ENCODE results near the gene MAP9. TPM values are rescaled to one million over a fixed set of nuclear protein-coding genes. Genes with fewer than 3 reads are reported as not detected.

MAP9 gene
- total and polyA plus RNA-seq, 2 of the 4 experiments (the other 2 are of a cell fraction): 4.0 to 6.6 TPM

DNA sequence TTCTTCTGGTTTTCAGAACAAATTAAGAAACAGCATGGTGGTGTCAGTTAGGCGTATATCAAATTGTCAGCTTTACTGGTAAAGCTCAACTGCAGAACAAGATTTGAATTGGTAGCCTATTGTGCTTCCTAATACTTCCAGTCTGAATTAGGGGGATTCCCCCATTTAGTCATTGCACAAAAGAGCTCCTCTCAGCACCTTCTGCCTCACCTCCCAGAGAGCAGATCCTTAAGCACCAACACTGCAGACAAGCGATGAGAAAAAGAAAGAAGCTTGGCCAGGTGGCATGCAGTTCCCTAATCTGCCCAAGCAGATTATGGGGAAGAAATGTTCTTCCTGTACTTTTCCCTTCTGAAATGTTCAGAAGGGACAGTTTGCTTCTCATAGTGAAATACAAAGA, 9.2 kb downstream of the MAP9 start:
- Histone ChIP-seq H4K8ac (ENCODE audit: low read depth in 2 of 2, low read length in 2 of 2) (no peak overlapping the region), H4K5ac (ENCODE audit: low read depth, low read length) (no peak overlapping the region), H3K9me3 (ENCODE audit: control insufficient read depth, insufficient read depth, low read length) (no peaks in the 10 kb centered on the region), H4K20me1 (ENCODE audit: insufficient read depth, low read length) (no peaks in the 10 kb centered on the region), H3K79me1 (ENCODE audit: low read depth in 1 of 2, low read length in 2 of 2) (no peaks in the 10 kb centered on the region), H3K27ac (ENCODE audit: insufficient read depth, low read length) (no peak overlapping the region), H2BK120ac (ENCODE audit: low read depth, low read length) (no peak overlapping the region), H2AFZ (replicated peaks; ENCODE audit: low read length, poor library complexity) (no peak overlapping the region), H3K14ac (replicated peaks; ENCODE audit: low read depth, low read length) (no peak overlapping the region), H3K9me1 (ENCODE audit: insufficient read depth, low read length) (no peaks in the 10 kb centered on the region), H3K23ac (ENCODE audit: low read depth, low read length) (no peak overlapping the region), H3K9ac (ENCODE audit: low read depth, low read length) (no peak overlapping the region), H2AK9ac (replicated peaks; ENCODE audit: low read depth, low read length, poor library complexity) (no peak overlapping the region), H4K91ac (ENCODE audit: insufficient read depth, low read depth, low read length) (no peak overlapping the region), H2BK15ac (ENCODE audit: low read depth, low read length) (no peak overlapping the region), H2AK5ac (ENCODE audit: low read depth, low read length) (no peak overlapping the region), H3K27me3 (ENCODE audit: control insufficient read depth, insufficient read depth, low read length) (no peaks in the 10 kb centered on the region), H3K4me2 (ENCODE audit: low read depth, low read length) (no peak overlapping the region), H3K56ac (ENCODE audit: extremely low read depth, insufficient read depth, low read length) (no peak overlapping the region), H3K4me3 (ENCODE audit: insufficient read depth, low read depth, low read length) (no peak overlapping the region), H3K4ac (ENCODE audit: low read depth, low read length) (no peak overlapping the region), H2BK20ac (ENCODE audit: low read depth, low read length) (no peak overlapping the region), H2BK5ac (ENCODE audit: low read depth, low read length, poor library complexity, severe bottlenecking) (no peak overlapping the region), H3K18ac (ENCODE audit: low read depth, low read length) (no peak overlapping the region), H3K4me1 (ENCODE audit: control insufficient read depth, insufficient read depth, low read length) (no peaks in the 10 kb centered on the region), H3K36me3 (ENCODE audit: control insufficient read depth, insufficient read depth, low read length) (peaks cover 3% of the 10 kb centered on the region)
- CTCF ChIA-PET: no interaction called here
- TF ChIP-seq NFE2L2 (IDR thresholded peaks at IDR 0.05; ENCODE audit: low read depth, low read length) (no peak), FOS (IDR thresholded peaks at IDR 0.05; ENCODE audit: low read depth, low read length) (no peak), RAD21 (IDR thresholded peaks at IDR 0.05; ENCODE audit: low read length) (no peak), SMC3 (IDR thresholded peaks at IDR 0.05; ENCODE audit: low read depth, low read length) (no peak), RCOR1 (IDR thresholded peaks at IDR 0.05; ENCODE audit: insufficient replicate concordance, low read length) (no peak), USF2 (IDR thresholded peaks at IDR 0.05; ENCODE audit: low read depth, low read length) (no peak), MAZ (IDR thresholded peaks at IDR 0.05; ENCODE audit: borderline replicate concordance, low read depth, low read length) (no peak), BHLHE40 (IDR thresholded peaks at IDR 0.05; ENCODE audit: low read depth, low read length) (no peak), MAFK (IDR thresholded peaks at IDR 0.05; ENCODE audit: low read depth, low read length) (no peak), MXI1 (IDR thresholded peaks at IDR 0.05; ENCODE audit: borderline replicate concordance, low read depth, low read length) (no peak), CEBPB (IDR thresholded peaks at IDR 0.05; ENCODE audit: low read depth, low read length) (no peak), RFX5 (IDR thresholded peaks at IDR 0.05; ENCODE audit: low read depth, low read length) (no peak)
- TF ChIP-seq, protein P1, sequence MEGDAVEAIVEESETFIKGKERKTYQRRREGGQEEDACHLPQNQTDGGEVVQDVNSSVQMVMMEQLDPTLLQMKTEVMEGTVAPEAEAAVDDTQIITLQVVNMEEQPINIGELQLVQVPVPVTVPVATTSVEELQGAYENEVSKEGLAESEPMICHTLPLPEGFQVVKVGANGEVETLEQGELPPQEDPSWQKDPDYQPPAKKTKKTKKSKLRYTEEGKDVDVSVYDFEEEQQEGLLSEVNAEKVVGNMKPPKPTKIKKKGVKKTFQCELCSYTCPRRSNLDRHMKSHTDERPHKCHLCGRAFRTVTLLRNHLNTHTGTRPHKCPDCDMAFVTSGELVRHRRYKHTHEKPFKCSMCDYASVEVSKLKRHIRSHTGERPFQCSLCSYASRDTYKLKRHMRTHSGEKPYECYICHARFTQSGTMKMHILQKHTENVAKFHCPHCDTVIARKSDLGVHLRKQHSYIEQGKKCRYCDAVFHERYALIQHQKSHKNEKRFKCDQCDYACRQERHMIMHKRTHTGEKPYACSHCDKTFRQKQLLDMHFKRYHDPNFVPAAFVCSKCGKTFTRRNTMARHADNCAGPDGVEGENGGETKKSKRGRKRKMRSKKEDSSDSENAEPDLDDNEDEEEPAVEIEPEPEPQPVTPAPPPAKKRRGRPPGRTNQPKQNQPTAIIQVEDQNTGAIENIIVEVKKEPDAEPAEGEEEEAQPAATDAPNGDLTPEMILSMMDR (conservative IDR thresholded peaks at IDR 0.05; ENCODE audit: low read depth, low read length): no peak
- dilution Hi-C loops (cut with HindIII; ENCODE audit: low sequenced_read_pairs, unreplicated experiment): no loop called here
- BruUV-seq (replicated peaks): no TSS peak
- in situ Hi-C loops (cut with MboI; ENCODE audit: low sequenced_read_pairs): loop anchor here (10.0 to 25.0 kb wide), 2 partner anchors 553 to 805 kb away; partner anchors contain the start of genes FGB and PLRG1
- no peak for ATAC-seq (ENCODE audit: low read depth)
- POLR2A ChIA-PET (ENCODE audit: unreplicated experiment): no interaction called here
- intact Hi-C loops (cut with micrococcal nuclease): no loop called here
- DNase-seq: no peak
- WGBS, 2 experiments (ENCODE audit: extremely low coverage in 2 of 2, insufficient read length in 1 of 2): no CpG with 5 or more reads among the region's 2 CpGs
